Measurements from ENCODE around the gene STEAP2.

Gene STEAP2

DNA sequence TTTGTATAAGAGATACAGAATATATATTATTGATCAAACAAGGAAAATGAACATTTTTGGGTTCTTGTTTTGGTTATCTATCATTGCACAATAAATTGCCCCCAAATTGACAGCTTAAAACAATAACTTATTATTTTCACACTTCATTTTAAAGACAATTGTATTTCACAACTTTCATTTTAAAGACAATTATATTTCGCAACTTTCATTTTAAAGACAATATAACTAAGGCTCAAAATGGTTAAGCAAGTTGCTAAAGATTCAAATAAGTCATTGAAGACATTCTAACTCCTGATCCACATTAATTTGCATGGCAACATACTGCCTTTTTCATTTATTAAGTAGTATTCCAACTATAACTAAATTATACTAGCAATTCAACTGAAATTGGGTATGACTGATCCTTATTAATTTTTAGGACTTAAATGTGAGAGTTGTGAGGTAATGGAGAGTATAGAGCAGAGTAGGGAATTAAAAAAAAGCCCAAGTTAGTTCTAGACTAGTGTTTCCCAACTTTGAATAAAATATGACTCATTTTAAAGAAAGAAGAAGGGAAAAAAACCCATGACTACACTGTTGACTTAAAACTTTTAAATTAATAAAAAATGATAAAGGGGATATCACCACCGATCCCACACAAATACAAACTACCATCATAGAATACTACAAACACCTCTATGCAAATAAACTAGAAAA is 9.9 kb upstream of the STEAP2 start:
- H3K36me3 ChIP-seq (ENCODE audit: insufficient read depth, low read depth, low read length) = no peaks in the 10 kb centered on the region
- no peaks in the 10 kb centered on the region for H3K4me1 ChIP-seq (ENCODE audit: insufficient read depth, low read length)
- H3K27me3 ChIP-seq (ENCODE audit: insufficient read depth, low read length) = no peaks in the 10 kb centered on the region
- no peak overlapping the region for H3K27ac ChIP-seq (ENCODE audit: low read length)
- no peak overlapping the region for H3K9ac ChIP-seq (ENCODE audit: low read depth, low read length)
- H3K9me3 ChIP-seq (ENCODE audit: insufficient read depth, low read depth, low read length) = no peaks in the 10 kb centered on the region
- no peak overlapping the region for H3K4me3 ChIP-seq (ENCODE audit: low read length)

- Histone ChIP-seq H3K9ac (ENCODE audit: low read depth, low read length) (no peak overlapping the region), H3K4me3 (ENCODE audit: low read length) (no peak overlapping the region), H3K27ac (ENCODE audit: low read length) (no peak overlapping the region), H3K36me3 (ENCODE audit: insufficient read depth, low read depth, low read length) (no peaks in the 10 kb centered on the region), H3K9me3 (ENCODE audit: insufficient read depth, low read depth, low read length) (no peaks in the 10 kb centered on the region), H3K4me1 (ENCODE audit: insufficient read depth, low read length) (peaks cover 10% of the 10 kb centered on the region; the same call in 1 of the 2 replicates), H3K27me3 (ENCODE audit: insufficient read depth, low read length) (peaks cover 11% of the 10 kb centered on the region; the same call in 1 of the 2 replicates)
These were observed 3.6 kb upstream of the STEAP2 start for GRCh38 chr7:90207956-90208355.

GRCh38 chr7:90209776-90210175 is 1.8 kb upstream of the STEAP2 start:
- Histone ChIP-seq H3K4me1 (ENCODE audit: insufficient read depth, low read length) (peaks cover 23% of the 10 kb centered on the region), H3K9me3 (ENCODE audit: insufficient read depth, low read depth, low read length) (no peaks in the 10 kb centered on the region), H3K27me3 (ENCODE audit: insufficient read depth, low read length) (peaks cover 11% of the 10 kb centered on the region; the same call in 1 of the 2 replicates), H3K27ac (ENCODE audit: low read length) (no peak overlapping the region), H3K36me3 (ENCODE audit: insufficient read depth, low read depth, low read length) (no peaks in the 10 kb centered on the region), H3K9ac (ENCODE audit: low read depth, low read length) (no peak overlapping the region), H3K4me3 (ENCODE audit: low read length) (no peak overlapping the region)

DNA sequence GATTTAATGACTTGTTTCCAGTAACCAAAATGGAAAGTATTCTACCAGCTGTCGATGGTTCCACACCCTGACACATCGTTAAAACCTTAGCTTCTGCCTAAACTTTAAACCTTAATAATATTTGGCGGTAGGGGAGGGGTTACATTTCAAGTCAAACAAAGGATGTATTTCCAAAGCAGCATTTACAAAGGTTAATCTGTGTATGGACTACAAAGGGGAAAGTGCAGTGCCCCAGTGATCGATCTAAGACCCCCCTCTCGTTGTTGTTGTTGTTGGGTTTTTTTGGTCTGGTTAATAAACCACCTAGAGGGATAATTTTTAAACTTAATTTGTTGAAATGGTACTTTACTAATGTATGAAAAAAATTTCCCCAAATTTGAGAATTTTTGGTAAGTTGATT is 1.1 kb upstream of the STEAP2 start:
- H3K4me3 ChIP-seq (ENCODE audit: low read length) = peak overlapping the region; percentile 89
- peaks cover 11% of the 10 kb centered on the region; the same call in 1 of the 2 replicates for H3K27me3 ChIP-seq (ENCODE audit: insufficient read depth, low read length)

GRCh38 chr7:90210981-90211380 is 559 bp upstream of the STEAP2 start:
- peak overlapping the region; percentile 89 for H3K4me3 ChIP-seq (ENCODE audit: low read length)
- H3K36me3 ChIP-seq (ENCODE audit: insufficient read depth, low read depth, low read length) = no peaks in the 10 kb centered on the region
- no peak overlapping the region for H3K27ac ChIP-seq (ENCODE audit: low read length)
- H3K27me3 ChIP-seq (ENCODE audit: insufficient read depth, low read length) = peaks cover 11% of the 10 kb centered on the region; the same call in 1 of the 2 replicates
- H3K9me3 ChIP-seq (ENCODE audit: insufficient read depth, low read depth, low read length) = no peaks in the 10 kb centered on the region
- peak overlapping the region; percentile 79; the same call in 1 of the 2 replicates for H3K9ac ChIP-seq (ENCODE audit: low read depth, low read length)
- peaks cover 24% of the 10 kb centered on the region for H3K4me1 ChIP-seq (ENCODE audit: insufficient read depth, low read length)

More for the DNA sequence above, 1.1 kb upstream of the STEAP2 start:
- H3K9me3 ChIP-seq (ENCODE audit: insufficient read depth, low read depth, low read length) = no peaks in the 10 kb centered on the region
- no peaks in the 10 kb centered on the region for H3K36me3 ChIP-seq (ENCODE audit: insufficient read depth, low read depth, low read length)
- H3K4me1 ChIP-seq (ENCODE audit: insufficient read depth, low read length) = peaks cover 23% of the 10 kb centered on the region
- H3K27ac ChIP-seq (ENCODE audit: low read length) = no peak overlapping the region
- H3K9ac ChIP-seq (ENCODE audit: low read depth, low read length) = peak overlapping the region; percentile 79; the same call in 1 of the 2 replicates

DNA sequence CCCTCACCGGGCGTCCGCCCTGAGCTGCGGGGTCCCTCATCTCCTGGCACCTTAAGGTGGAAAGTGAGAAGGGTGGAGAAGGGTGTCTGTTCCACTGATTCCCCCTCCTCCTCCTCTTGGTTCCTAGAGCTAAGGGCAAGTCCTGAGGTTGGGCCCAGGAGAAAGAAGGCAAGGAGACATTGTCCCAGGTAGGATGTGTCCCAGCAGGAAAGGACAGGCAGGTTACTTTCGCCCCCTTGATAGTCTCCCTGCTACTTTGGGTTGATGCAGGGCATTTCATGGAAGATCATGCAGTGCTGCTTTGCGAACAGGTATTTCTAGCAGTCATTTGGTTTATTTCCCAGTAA is 582 bp downstream of the STEAP2 start:
- Histone ChIP-seq H3K9ac (ENCODE audit: low read depth, low read length) (peak overlapping the region; percentile 73; the same call in 1 of the 2 replicates), H3K4me1 (ENCODE audit: insufficient read depth, low read length) (peaks cover 35% of the 10 kb centered on the region), H3K36me3 (ENCODE audit: insufficient read depth, low read depth, low read length) (no peaks in the 10 kb centered on the region), H3K4me3 (ENCODE audit: low read length) (peak overlapping the region; percentile 89), H3K9me3 (ENCODE audit: insufficient read depth, low read depth, low read length) (no peaks in the 10 kb centered on the region), H3K27me3 (ENCODE audit: insufficient read depth, low read length) (peaks cover 11% of the 10 kb centered on the region; the same call in 1 of the 2 replicates), H3K27ac (ENCODE audit: low read length) (no peak overlapping the region)

- no peaks in the 10 kb centered on the region for H3K9me3 ChIP-seq (ENCODE audit: insufficient read depth, low read depth, low read length)
- no peaks in the 10 kb centered on the region for H3K36me3 ChIP-seq (ENCODE audit: insufficient read depth, low read depth, low read length)
- peaks cover 11% of the 10 kb centered on the region; the same call in 1 of the 2 replicates for H3K27me3 ChIP-seq (ENCODE audit: insufficient read depth, low read length)
- H3K4me1 ChIP-seq (ENCODE audit: insufficient read depth, low read length) = peaks cover 35% of the 10 kb centered on the region
- no peak overlapping the region for H3K27ac ChIP-seq (ENCODE audit: low read length)
- H3K4me3 ChIP-seq (ENCODE audit: low read length) = peak overlapping the region; percentile 89
- H3K9ac ChIP-seq (ENCODE audit: low read depth, low read length) = peak overlapping the region; percentile 67; the same call in 1 of the 2 replicates
These were observed 2.0 kb downstream of the STEAP2 start for GRCh38 chr7:90213521-90213920.

DNA sequence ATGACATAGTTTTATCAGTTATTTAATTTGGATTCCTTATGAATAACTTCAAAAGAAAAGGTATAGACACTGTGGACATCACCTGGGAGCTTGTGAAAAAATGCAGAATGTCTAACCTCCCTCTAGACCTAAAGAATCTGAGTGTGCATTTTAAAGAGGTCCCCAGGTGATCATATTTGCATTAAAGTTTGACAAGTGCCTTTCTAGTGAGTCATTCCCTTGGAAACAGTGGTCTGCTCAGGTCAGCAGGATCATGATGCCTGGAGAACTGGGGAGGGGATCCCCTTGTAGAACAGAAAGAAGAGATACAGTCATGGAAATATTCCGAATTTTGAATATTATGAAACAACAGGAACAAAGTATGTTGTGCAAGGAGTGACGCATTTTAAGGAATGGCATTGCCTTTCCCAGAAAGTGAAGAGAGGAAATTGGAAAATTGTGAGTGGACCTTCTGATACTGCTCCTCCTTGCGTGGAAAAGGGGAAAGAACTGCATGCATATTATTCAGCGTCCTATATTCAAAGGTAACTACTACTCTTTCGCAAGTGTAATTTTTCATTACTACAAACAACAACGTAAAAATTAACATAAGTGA is 4.6 kb downstream of the STEAP2 start:
- Histone ChIP-seq H3K4me3 (ENCODE audit: low read length) (no peak overlapping the region), H3K36me3 (ENCODE audit: insufficient read depth, low read depth, low read length) (no peaks in the 10 kb centered on the region), H3K27ac (ENCODE audit: low read length) (no peak overlapping the region), H3K27me3 (ENCODE audit: insufficient read depth, low read length) (no peaks in the 10 kb centered on the region), H3K9ac (ENCODE audit: low read depth, low read length) (no peak overlapping the region), H3K4me1 (ENCODE audit: insufficient read depth, low read length) (peaks cover 27% of the 10 kb centered on the region), H3K9me3 (ENCODE audit: insufficient read depth, low read depth, low read length) (no peaks in the 10 kb centered on the region)

GRCh38 chr7:90216771-90217170 is 5.2 kb downstream of the STEAP2 start:
- H3K36me3 ChIP-seq (ENCODE audit: insufficient read depth, low read depth, low read length) = no peaks in the 10 kb centered on the region
- peaks cover 27% of the 10 kb centered on the region for H3K4me1 ChIP-seq (ENCODE audit: insufficient read depth, low read length)
- no peaks in the 10 kb centered on the region for H3K27me3 ChIP-seq (ENCODE audit: insufficient read depth, low read length)
- H3K9me3 ChIP-seq (ENCODE audit: insufficient read depth, low read depth, low read length) = no peaks in the 10 kb centered on the region
- no peak overlapping the region for H3K9ac ChIP-seq (ENCODE audit: low read depth, low read length)
- H3K27ac ChIP-seq (ENCODE audit: low read length) = no peak overlapping the region
- H3K4me3 ChIP-seq (ENCODE audit: low read length) = no peak overlapping the region

- H3K9ac ChIP-seq (ENCODE audit: low read depth, low read length) = no peak overlapping the region
- H3K4me1 ChIP-seq (ENCODE audit: insufficient read depth, low read length) = peaks cover 16% of the 10 kb centered on the region; the same call in 1 of the 2 replicates
- no peak overlapping the region for H3K4me3 ChIP-seq (ENCODE audit: low read length)
- H3K9me3 ChIP-seq (ENCODE audit: insufficient read depth, low read depth, low read length) = no peaks in the 10 kb centered on the region
- H3K36me3 ChIP-seq (ENCODE audit: insufficient read depth, low read depth, low read length) = peaks cover 13% of the 10 kb centered on the region; the same call in 1 of the 2 replicates
- no peaks in the 10 kb centered on the region for H3K27me3 ChIP-seq (ENCODE audit: insufficient read depth, low read length)
- no peak overlapping the region for H3K27ac ChIP-seq (ENCODE audit: low read length)
These were observed 10.8 kb downstream of the STEAP2 start for GRCh38 chr7:90222390-90222789.

- Histone ChIP-seq H3K4me3 (ENCODE audit: low read length) (no peak overlapping the region), H3K4me1 (ENCODE audit: insufficient read depth, low read length) (peaks cover 16% of the 10 kb centered on the region; the same call in 1 of the 2 replicates), H3K9me3 (ENCODE audit: insufficient read depth, low read depth, low read length) (no peaks in the 10 kb centered on the region), H3K36me3 (ENCODE audit: insufficient read depth, low read depth, low read length) (peaks cover 15% of the 10 kb centered on the region; the same call in 1 of the 2 replicates), H3K27ac (ENCODE audit: low read length) (no peak overlapping the region), H3K9ac (ENCODE audit: low read depth, low read length) (no peak overlapping the region), H3K27me3 (ENCODE audit: insufficient read depth, low read length) (no peaks in the 10 kb centered on the region)
These were observed 11.5 kb downstream of the STEAP2 start for GRCh38 chr7:90222811-90223725.
